DMS53 treated with DMSO at 0.1 percent for 48 hours (cell line): ENCODE measurements around the gene GRIK3.

Source experiments
- DNase-seq: peaks from one replicate; lab custom pipeline; 2025; ENCODE audit not compliant: unreplicated experiment; lab: John Stamatoyannopoulos, UW

The GRIK3 gene

DNA sequence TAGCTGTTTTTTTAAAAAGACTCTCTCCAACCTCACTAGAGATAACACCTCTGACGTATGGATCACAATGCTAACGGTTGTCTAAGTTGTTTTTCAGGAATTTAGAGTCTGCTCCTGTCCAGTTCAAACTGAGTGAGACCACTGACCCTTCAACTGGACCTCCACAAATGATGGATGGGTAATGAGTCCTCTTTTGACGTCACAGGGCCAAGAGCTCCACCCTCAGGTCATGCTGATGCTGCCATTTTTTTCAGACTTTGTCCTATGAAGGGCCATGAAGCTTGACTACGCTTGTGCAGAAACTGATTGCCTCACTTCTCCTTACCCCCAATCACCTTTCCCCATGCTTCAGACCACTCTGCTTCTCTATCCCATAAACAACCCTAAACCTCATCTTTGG is 16.6 kb downstream of the GRIK3 start:
- DNase-seq = no peak

GRCh38 chr1:37016121-37016520 is 18.2 kb downstream of the GRIK3 start:
- no peak for DNase-seq

DNA sequence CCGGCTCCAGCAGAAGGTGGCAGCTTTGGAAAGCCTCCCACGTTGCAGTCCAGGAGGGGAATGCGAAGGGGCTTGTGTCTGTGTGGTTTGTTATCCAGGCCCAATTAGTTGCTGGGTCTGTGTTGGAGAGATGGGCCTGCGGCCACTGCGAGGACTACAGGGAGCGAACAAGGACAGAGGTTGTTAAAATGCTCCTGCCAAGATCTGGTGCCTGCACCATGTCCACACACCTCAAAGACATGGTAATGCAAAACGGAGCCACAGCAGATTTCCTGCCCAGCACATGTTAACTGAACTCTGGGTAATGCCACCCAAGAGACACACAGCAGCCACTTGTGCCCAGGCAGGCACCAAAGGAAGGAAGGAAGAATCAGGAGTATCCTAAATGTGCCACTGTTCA is 18.6 kb downstream of the GRIK3 start:
- no peak for DNase-seq

DNA sequence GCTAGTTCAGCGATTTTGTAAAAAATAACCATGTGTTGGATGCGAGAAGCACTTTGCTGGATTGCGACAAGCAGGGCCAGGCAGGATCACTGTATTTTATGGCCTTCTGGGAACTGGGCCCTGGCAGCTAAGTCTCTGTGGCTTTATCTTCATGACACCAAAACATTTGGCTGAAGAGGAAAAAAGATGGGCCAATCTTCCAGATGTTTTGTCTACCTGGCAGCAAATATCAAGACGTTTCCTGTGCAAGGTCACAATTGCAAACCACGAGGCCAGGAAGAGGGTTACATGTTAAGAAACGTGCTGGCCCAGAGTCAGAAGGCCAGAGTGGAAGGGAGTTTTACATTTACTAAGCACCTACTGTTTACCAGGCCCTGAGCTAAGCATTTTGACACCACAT is 22.1 kb downstream of the GRIK3 start:
- no peak for DNase-seq

DNA sequence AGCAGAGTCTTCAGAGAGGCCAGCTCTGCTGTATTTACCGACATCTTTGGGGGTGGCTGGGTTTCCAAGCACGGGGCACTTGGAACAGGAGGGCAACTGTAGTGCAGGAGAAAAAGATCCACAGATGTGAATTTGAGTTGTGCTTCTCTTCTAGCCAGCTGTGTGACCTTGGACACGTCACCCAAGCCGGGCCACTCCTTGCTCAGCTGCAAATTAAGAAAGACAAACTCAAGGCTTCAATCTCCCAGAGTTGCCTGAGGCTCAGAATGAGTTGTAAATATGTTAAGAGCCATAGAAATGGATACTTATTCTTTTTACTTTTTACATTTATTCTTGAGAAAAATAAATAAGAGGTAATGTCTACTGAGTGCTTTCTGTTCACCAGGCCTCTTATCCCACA is 24.3 kb downstream of the GRIK3 start:
- no peak for DNase-seq

DNA sequence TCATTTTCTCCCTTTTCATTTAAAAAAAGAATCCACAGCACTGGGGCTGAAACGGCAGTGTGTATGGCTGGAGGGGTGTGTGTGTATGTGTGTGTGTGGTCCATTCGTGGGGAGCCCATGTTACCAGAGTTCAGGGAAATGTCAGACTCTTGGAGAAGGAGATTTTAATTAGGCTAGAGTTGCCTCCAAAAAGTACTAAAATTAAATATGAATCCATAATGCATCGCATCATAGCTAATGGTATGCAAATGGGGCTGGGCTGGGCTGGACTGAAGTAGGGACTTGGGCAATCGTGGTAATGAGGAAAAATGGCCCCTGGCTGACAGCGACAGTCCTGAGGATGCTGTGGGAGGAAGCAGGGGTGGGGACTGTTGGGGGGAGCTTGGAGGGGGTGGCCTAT is 24.8 kb downstream of the GRIK3 start:
- no peak for DNase-seq

- DNase-seq = no peak
Measured at GRCh38 chr1:37006132-37006868, 28.0 kb downstream of the GRIK3 start.

GRCh38 chr1:37002898-37003297 is 31.4 kb downstream of the GRIK3 start:
- DNase-seq = no peak

DNA sequence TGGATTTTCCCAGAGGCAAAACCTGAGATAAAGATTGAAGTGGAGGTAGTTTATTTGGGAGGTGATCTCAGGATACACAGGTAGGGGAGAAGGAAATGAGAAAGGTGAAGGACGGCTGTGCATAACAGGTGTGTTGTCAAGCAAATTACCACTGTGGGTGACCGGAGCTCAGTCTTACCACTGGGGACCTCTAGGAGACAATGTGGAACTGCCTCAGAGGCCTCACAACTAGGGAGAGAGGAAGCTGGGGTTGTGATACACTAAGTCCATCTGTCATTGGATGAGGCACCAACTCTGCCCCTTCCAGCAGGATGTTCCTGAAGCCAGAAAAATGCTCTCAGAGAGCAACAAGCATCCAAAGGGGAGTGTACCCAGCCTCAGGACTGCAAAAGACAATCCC is 32.6 kb downstream of the GRIK3 start:
- no peak for DNase-seq

DNA sequence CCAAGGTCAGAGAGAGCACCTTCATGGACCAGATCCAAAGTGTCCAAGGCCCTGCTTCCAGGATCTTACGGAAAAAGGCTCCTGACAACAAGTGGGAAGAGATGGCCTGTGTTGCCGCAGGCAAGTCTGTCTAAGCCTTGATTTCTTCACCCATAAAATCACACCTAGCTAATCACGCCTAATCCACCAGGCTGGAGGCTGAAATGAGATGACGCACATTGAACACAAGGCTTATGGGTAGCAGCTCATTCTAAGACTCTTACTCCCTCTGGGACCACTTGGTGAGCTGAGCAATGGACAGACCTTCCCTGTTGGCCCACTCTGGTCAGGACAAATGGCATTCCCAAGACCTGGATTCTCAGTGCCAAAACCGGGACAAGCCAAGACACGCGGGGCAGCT is 38.2 kb downstream of the GRIK3 start:
- no peak for DNase-seq

- DNase-seq = no peak
Measured at GRCh38 chr1:36994868-36995267, 39.4 kb downstream of the GRIK3 start.

- no peak for DNase-seq
Measured at GRCh38 chr1:36994294-36994693, 40.0 kb downstream of the GRIK3 start.

- no peak for DNase-seq
Measured at GRCh38 chr1:36992139-36992943, 42.0 kb downstream of the GRIK3 start.

GRCh38 chr1:36991551-36991950 is 42.8 kb downstream of the GRIK3 start:
- DNase-seq = no peak

- DNase-seq = no peak
Measured at GRCh38 chr1:36990928-36991327, 43.4 kb downstream of the GRIK3 start.

DNA sequence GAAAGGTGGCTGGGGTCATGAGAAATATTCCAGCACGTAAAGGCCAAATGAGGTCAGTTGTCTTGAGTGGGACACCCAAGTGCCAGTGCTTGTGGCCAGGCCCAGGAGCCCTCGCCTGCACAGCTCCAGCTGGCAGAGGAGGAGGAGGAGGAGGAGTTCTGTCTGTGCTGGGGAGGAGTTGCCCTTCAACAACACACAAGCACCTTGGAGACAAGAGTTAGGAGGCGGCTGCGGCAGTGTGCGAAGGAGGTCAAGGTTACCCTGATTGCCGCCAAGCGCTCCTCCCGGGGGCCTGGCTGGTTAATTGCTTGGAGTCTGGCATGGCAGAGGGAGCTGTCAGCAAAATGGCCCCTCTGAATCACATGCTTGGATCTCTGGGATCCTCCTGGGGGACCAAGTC is 45.1 kb downstream of the GRIK3 start:
- no peak for DNase-seq

DNA sequence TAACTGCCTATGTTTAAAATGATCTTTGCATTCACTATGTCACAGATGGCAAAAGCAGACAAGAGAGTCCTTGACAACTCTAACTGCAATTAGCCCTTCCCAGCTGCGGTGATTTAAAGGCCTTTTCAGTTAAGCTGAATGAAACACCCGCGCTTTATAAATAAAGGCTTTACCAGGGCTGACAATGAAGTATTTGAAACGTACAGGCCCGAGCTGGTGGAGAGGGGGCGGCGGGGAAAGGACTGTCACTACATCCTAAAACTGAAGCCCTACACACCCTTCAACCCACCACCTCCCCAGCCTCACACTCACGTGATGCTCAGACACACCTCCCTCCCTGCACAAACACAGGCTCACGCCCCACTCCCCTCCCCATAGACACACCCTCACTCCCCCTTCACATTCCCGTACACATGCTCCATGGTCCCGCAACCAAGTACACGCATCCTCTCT is 45.5 kb downstream of the GRIK3 start:
- no peak for DNase-seq

DNA sequence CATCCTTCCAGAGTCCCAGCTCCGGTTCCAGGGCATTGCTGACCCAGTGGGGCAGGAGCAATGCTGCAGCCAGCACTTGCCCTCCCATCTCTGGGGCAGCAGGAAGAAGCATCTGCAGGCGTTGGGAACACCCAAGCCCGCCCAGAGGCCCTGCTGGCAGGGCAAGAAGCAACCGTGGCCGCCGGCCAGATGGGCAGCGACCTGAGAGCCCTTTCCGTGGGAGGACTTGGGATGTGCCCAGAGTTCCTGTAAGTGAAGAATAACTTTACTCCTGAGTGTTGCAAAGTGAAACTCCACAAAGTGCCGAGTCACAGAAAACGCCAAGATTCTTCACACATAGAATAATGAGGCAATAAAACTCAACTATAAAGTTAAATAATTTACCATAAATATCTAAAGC is 46.0 kb downstream of the GRIK3 start:
- DNase-seq = no peak

- no peak for DNase-seq
Measured at GRCh38 chr1:36987276-36987675, 47.0 kb downstream of the GRIK3 start.

- no peak for DNase-seq
Measured at GRCh38 chr1:36986241-36986985, 47.9 kb downstream of the GRIK3 start.

DNA sequence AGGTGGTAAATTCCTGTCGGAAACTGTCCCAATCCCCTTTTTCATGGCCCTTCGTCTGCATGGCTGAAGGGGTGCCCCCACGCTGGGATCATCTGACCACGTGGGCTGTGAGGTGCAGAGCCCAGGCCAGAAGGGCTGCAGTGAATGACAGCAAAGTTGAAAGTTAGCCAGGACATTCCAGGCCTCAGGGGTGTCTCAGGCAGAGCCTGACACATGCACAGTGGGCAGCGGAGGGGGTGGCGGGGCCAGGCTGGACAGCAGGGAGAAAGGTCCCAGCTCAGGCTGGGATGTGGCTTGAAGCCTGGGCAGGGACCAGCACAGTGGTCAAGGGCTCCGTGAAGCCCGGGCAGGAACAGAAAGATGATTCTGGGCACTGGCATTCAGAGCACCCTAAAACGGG is 49.6 kb downstream of the GRIK3 start:
- no peak for DNase-seq

DNA sequence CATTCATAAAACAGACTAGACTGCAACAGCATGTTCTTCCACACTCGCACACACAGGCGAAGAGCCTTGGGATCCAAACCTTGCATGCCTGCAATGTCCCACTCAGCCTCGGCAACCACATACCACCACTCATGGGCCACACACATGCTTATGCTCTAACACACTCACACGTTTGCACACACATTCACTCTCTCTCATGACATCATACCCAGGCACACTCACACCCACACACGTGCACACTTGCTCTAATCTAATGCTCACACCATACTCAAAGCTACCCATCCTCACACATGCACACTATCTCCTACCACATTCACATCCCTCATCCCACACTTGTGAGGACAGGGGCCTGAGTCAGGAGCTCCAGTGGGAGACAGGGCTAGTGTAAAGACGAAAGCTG is 50.3 kb downstream of the GRIK3 start:
- DNase-seq = no peak
